ENCODE results near the gene ZCCHC14.
"Not testable (repeated sequence)": the region's sequence is repeated elsewhere in the genome, so short reads cannot be mapped to it uniquely, and the experiment has no call there.

The ZCCHC14 gene

GRCh38 chr16:87528690-87529579 lies 36.1 kb upstream of the ZCCHC14 start:
- H3K27ac ChIP-seq: no peak overlapping the region
- TF ChIP-seq ZFX (IDR thresholded peaks at IDR 0.05; ENCODE audit: borderline replicate concordance): no peak
- TF ChIP-seq, protein P1, sequence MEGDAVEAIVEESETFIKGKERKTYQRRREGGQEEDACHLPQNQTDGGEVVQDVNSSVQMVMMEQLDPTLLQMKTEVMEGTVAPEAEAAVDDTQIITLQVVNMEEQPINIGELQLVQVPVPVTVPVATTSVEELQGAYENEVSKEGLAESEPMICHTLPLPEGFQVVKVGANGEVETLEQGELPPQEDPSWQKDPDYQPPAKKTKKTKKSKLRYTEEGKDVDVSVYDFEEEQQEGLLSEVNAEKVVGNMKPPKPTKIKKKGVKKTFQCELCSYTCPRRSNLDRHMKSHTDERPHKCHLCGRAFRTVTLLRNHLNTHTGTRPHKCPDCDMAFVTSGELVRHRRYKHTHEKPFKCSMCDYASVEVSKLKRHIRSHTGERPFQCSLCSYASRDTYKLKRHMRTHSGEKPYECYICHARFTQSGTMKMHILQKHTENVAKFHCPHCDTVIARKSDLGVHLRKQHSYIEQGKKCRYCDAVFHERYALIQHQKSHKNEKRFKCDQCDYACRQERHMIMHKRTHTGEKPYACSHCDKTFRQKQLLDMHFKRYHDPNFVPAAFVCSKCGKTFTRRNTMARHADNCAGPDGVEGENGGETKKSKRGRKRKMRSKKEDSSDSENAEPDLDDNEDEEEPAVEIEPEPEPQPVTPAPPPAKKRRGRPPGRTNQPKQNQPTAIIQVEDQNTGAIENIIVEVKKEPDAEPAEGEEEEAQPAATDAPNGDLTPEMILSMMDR (IDR thresholded peaks at IDR 0.05): no peak

- no peak overlapping the region for H3K27ac ChIP-seq
- TF ChIP-seq, protein P1 (IDR thresholded peaks at IDR 0.05): no peak
- no peak for TF ChIP-seq ZFX (IDR thresholded peaks at IDR 0.05; ENCODE audit: borderline replicate concordance)
Measured at GRCh38 chr16:87527055-87527724, 34.4 kb upstream of the ZCCHC14 start.

DNA sequence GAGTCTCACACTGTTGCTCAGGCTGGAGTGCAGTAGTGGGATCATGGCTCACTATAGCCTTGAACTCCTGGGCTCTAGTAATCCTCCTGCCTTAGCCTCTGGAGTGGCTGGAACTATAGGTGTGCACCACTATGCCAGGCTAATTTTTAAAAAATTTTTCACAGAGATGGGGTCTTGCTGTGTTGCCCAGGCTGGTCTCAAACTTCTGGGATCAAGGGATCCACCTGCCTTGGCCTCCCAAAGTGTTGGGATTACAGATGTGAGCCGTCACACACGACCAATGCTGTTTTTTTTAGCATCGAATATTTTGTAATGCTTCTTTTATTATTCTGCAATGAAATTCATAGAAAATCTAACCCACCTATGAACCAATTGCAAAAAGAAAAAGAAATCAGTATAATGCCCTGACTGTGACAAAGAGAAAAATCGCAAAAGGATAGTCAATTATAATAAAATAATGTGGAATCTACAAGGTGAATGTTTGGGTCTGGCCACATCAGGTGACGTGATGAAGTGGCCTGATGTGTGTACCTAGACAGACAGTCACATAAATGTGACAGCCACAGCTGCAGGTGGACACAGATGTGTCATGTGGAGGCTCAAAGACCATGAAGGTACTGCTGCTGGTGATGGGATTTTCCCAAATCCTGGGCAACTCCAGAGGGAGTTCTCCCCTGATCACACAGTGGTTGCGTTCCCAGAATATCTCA lies 33.6 kb upstream of the ZCCHC14 start:
- TF ChIP-seq, protein P1 (IDR thresholded peaks at IDR 0.05): no peak
- no peak for TF ChIP-seq ZFX (IDR thresholded peaks at IDR 0.05; ENCODE audit: borderline replicate concordance)

GRCh38 chr16:87525352-87525751 lies 32.5 kb upstream of the ZCCHC14 start:
- H3K27ac ChIP-seq: no peak overlapping the region
- TF ChIP-seq, protein P1 (IDR thresholded peaks at IDR 0.05): no peak
- TF ChIP-seq ZFX (IDR thresholded peaks at IDR 0.05; ENCODE audit: borderline replicate concordance): no peak

More for the DNA sequence above, 33.6 kb upstream of the ZCCHC14 start:
- no peak overlapping the region for H3K27ac ChIP-seq

- H3K27ac ChIP-seq: no peak overlapping the region
- TF ChIP-seq, protein P1 (IDR thresholded peaks at IDR 0.05): no peak
- TF ChIP-seq ZFX (IDR thresholded peaks at IDR 0.05; ENCODE audit: borderline replicate concordance): no peak
Measured at GRCh38 chr16:87524407-87524806, 31.6 kb upstream of the ZCCHC14 start.

GRCh38 chr16:87523605-87524004 lies 30.8 kb upstream of the ZCCHC14 start:
- H3K27ac ChIP-seq: not testable (repeated sequence)

GRCh38 chr16:87521764-87522163 lies 28.9 kb upstream of the ZCCHC14 start:
- not testable (repeated sequence) for H3K27ac ChIP-seq

- not testable (repeated sequence) for H3K27ac ChIP-seq
Measured at GRCh38 chr16:87519170-87519569, 26.3 kb upstream of the ZCCHC14 start.

GRCh38 chr16:87518430-87519051 lies 25.7 kb upstream of the ZCCHC14 start:
- not testable (repeated sequence) for H3K27ac ChIP-seq

GRCh38 chr16:87517610-87518429 lies 25.0 kb upstream of the ZCCHC14 start:
- H3K27ac ChIP-seq: not testable (repeated sequence)

Measured in 22Rv1 (cell line).